WI38 (cell line): ENCODE results near the gene LRGUK.

Source experiments
- H3K4me3 ChIP-seq: 2 replicates; pipeline ENCODE4 v1.5.1; 2011; ENCODE audit warnings: low read depth, mild to moderate bottlenecking, control low read depth, low read length
- CTCF ChIP-seq: IDR thresholded peaks from 2 replicates; pipeline ENCODE4 v1.5.1; 2012; ENCODE audit warnings: low read depth, mild to moderate bottlenecking, control low read depth, low read length

The LRGUK gene

GRCh38 chr7:134298902-134299683 is 172.0 kb downstream of the LRGUK start:
- no peak for TF ChIP-seq CTCF
- H3K4me3 ChIP-seq: no peak overlapping the region

- TF ChIP-seq CTCF: no peak
- no peak overlapping the region for H3K4me3 ChIP-seq
Measured at GRCh38 chr7:134300988-134301387, 173.8 kb downstream of the LRGUK start.

GRCh38 chr7:134301592-134301991 is 174.5 kb downstream of the LRGUK start:
- H3K4me3 ChIP-seq: no peak overlapping the region
- TF ChIP-seq CTCF: no peak

- no peak for TF ChIP-seq CTCF
- H3K4me3 ChIP-seq: no peak overlapping the region
Measured at GRCh38 chr7:134302120-134302519, 175.0 kb downstream of the LRGUK start.

GRCh38 chr7:134307320-134307719 is 180.2 kb downstream of the LRGUK start:
- no peak for TF ChIP-seq CTCF
- no peak overlapping the region for H3K4me3 ChIP-seq

- H3K4me3 ChIP-seq: no peak overlapping the region
- TF ChIP-seq CTCF: no peak
Measured at GRCh38 chr7:134308548-134308947, 181.4 kb downstream of the LRGUK start.

- no peak for TF ChIP-seq CTCF
- H3K4me3 ChIP-seq: no peak overlapping the region
Measured at GRCh38 chr7:134311807-134312206, 184.7 kb downstream of the LRGUK start.
